GM20000 (cell line): ENCODE data around the gene KPNA4.
A peak's percentile ranks its signal among the peaks of the same experiment; 100 is the strongest.

Experiments
- DNase-seq: peaks from one replicate; pipeline ENCODE4 v3.0.0; 2012; ENCODE audit warnings: low spot score
- TF ChIP-seq, protein P1 (sequence below): IDR thresholded peaks from 2 replicates; pipeline ENCODE4 v1.5.1; 2012; ENCODE audit warnings: mild to moderate bottlenecking, control low read depth; ENCODE audit errors: extremely low read depth, missing control alignments

KPNA4 gene

DNA sequence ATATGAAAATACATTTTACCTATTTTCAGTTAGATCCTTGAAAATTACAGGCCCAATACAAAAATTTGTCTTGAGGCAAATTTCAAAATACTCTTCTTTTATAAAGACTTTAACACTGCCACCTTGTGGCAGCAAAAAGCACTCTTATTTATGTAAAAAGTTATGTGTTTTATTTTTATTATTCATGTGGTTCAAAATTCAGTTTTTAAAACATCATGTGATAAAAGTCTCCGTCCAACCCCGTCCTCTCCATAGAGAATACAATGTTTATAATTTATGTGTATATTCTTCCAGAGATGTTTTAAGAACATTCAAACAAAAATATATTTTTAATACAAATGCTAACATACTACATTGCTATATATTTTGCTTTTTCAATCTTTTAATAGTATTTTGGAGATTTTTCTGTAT lies 78.9 kb downstream of the KPNA4 start:
- TF ChIP-seq, protein P1, sequence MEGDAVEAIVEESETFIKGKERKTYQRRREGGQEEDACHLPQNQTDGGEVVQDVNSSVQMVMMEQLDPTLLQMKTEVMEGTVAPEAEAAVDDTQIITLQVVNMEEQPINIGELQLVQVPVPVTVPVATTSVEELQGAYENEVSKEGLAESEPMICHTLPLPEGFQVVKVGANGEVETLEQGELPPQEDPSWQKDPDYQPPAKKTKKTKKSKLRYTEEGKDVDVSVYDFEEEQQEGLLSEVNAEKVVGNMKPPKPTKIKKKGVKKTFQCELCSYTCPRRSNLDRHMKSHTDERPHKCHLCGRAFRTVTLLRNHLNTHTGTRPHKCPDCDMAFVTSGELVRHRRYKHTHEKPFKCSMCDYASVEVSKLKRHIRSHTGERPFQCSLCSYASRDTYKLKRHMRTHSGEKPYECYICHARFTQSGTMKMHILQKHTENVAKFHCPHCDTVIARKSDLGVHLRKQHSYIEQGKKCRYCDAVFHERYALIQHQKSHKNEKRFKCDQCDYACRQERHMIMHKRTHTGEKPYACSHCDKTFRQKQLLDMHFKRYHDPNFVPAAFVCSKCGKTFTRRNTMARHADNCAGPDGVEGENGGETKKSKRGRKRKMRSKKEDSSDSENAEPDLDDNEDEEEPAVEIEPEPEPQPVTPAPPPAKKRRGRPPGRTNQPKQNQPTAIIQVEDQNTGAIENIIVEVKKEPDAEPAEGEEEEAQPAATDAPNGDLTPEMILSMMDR: peak; percentile 12
- DNase-seq: no peak

- no peak for DNase-seq
- TF ChIP-seq, protein P1: no peak
Measured at GRCh38 chr3:160482796-160483195, 82.6 kb downstream of the KPNA4 start.

DNA sequence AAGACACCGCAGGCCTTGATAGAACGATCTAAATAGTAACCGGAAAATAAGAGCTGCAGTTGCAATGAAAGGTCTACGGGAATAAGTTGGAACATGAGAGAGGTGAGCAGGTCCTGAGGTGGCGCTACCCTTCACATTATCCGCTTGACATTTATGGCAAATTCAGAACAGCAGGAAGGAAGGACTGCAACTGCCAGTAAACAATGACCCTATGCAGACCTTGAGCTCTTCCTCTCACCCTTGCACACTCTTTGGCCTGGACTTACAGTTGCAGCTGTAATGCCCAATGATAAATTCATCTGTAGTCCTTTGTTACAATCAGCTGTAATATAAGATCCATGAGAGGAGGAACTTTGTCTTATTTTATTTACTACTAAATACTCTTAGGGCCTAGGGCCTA lies 83.5 kb downstream of the KPNA4 start:
- DNase-seq: no peak
- TF ChIP-seq, protein P1: no peak

DNA sequence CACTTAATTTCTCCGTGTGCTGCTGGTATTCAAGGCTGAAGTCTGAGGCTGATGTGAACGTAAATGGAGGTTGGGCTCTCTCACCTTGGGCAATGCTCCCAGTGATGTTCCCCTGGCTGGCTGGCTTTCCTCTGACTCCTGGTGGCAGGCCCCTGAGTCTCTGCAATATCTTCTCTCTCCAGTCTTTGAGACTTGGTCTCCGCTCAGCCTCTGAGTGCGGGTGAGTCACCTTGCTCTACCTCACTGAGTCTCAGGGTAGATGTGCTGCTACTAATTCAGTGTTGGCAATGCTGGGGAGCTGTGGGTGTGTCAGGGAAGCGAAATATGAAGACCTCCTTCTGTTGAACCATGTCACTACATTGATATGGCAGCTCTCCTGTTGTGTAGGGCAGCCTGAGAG lies 84.4 kb downstream of the KPNA4 start:
- DNase-seq: no peak
- TF ChIP-seq, protein P1: no peak

GRCh38 chr3:160479376-160479775 lies 86.0 kb downstream of the KPNA4 start:
- TF ChIP-seq, protein P1: no peak
- no peak for DNase-seq

- TF ChIP-seq, protein P1: no peak
- no peak for DNase-seq
Measured at GRCh38 chr3:160478338-160478737, 87.0 kb downstream of the KPNA4 start.

DNA sequence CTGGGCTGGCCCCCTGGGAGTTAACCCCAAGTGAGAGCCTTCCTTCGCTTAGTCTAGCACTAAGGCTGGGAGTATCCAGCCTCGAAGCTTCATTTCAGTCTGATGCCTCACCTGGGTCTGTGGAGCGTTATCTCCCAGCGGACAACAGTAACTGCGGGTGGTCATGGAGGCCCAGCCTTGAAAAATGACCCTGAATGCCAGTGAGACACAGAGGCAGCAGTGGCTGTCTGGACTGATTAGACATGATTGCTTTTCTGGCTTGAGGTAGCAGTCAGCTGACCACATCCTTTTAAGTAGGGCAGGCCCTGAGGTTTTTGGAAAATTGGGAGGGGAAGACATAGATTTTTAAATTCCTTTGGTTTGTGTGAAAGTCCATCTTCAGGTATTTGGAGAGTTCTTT lies 87.6 kb downstream of the KPNA4 start:
- DNase-seq: no peak
- TF ChIP-seq, protein P1: no peak
